Thyroid gland (tissue), 4 donors: ENCODE results near the gene IL21R.

ENCODE experiments used
- CTCF ChIP-seq, 6 experiments: fragments of 200-600 bp in 3 of 6; fragments of 450-650 bp in 3 of 6; sonication (generic) in 3 of 6; IDR thresholded peaks; one replicate each; pipeline ENCODE4 v1.5.1; 2016 to 2019; ENCODE audit warnings: antibody characterized with exemption in 6 of 6, mild to moderate bottlenecking in 2 of 6, inconsistent platforms in 1 of 6, moderate library complexity in 1 of 6
- POLR2A ChIP-seq, 2 donors: fragments of 450-650 bp; IDR thresholded peaks; one replicate each; pipeline ENCODE4 v1.6.1; 2017; ENCODE audit warnings: antibody characterized with exemption in 2 of 2, mild to moderate bottlenecking in 2 of 2, moderate library complexity in 1 of 2

DNA sequence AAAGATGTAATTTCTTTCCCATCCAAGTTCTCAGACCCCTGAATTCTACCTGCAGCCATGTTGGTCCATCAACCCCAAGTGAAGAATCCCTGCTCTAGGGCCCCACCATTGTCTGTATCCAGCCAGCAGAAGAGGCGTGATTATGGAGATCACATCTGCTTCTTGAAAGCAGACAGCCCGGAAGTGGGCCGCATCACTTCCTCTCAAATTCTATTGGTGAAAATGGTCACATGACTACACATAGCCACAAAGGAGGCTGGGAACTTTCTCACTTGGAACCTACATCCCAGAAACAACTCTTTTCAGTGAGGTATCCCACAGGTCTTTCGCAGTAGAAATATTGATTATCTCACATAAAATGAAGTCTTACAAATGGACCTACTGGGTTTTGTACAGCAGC is 48.1 kb upstream of the IL21R start:
- TF ChIP-seq CTCF (IDR thresholded peaks at IDR 0.05), result no peak
- no peak for TF ChIP-seq POLR2A (IDR thresholded peaks at IDR 0.05)
